ENCODE data around the gene EDC3. TPM values are rescaled to one million over a fixed set of nuclear protein-coding genes. Genes with fewer than 3 reads are reported as not detected.

EDC3 gene
- polyA plus RNA-seq, 2 of the 4 experiments (the other 2 are of a cell fraction): 23.2 to 24.1 TPM

- no peak for TF ChIP-seq PBX3 (IDR thresholded peaks at IDR 0.05)
- TF ChIP-seq FOSB (CRISPR knock-in tag; IDR thresholded peaks at IDR 0.05): no peak
- no peak for TF ChIP-seq CHD4 (IDR thresholded peaks at IDR 0.05; ENCODE audit: borderline replicate concordance)
- TF ChIP-seq NR3C1 (IDR thresholded peaks at IDR 0.05): no peak
Observed at GRCh38 chr15:74627766-74628165, 68.1 kb downstream of the EDC3 start (continued).

- TF ChIP-seq MAFK (IDR thresholded peaks at IDR 0.05; ENCODE audit: partially characterized antibody) (no peak), SREBF2 (IDR thresholded peaks at IDR 0.05) (no peak), FOSB (CRISPR knock-in tag; IDR thresholded peaks at IDR 0.05) (no peak), HES2 (IDR thresholded peaks at IDR 0.05) (no peak), ZFP36 (IDR thresholded peaks at IDR 0.05; ENCODE audit: borderline replicate concordance, partially characterized antibody) (no peak), ZNF302 (CRISPR knock-in tag; IDR thresholded peaks at IDR 0.05) (no peak), ATOH8 (CRISPR knock-in tag; IDR thresholded peaks at IDR 0.05; ENCODE audit: low read depth) (no peak), JUN (IDR thresholded peaks at IDR 0.05) (no peak)
- FAIRE-seq (no peak), DNase-seq (ENCODE audit: low read depth in 1 of 2, low spot score in 1 of 2) (no peak), ATAC-seq (no peak)
- Histone ChIP-seq H3K4me3 (no peak overlapping the region), H3K4me1 (no peaks in the 10 kb centered on the region), H3K9me3 (no peaks in the 10 kb centered on the region), H3K4me2 (no peak overlapping the region), H3K27ac (no peak overlapping the region)
- CTCF ChIA-PET: interaction anchor here (0.6 to 23.2 kb wide), 5 partner anchors 6 to 235 kb away, joined by 3 to 701 read pairs (median 218); partner anchors contain the start of gene CLK3
- POLR2A ChIA-PET: no interaction called here
- WGBS (ENCODE audit: missing lambda C conversion rate): 89% methylated on average over 10 of the region's 10 CpGs
Observed at GRCh38 chr15:74626752-74627692, 68.8 kb downstream of the EDC3 start.

- ChIA-PET CTCF (interaction anchor here (0.6 to 23.2 kb wide), 6 partner anchors 6 to 250 kb away, joined by 3 to 701 read pairs (median 112); partner anchors contain the start of gene CLK3), POLR2A (no interaction called here)
- Histone ChIP-seq H3K4me1 (no peaks in the 10 kb centered on the region), H3K27ac (no peak overlapping the region), H3K9me3 (no peaks in the 10 kb centered on the region), H3K4me2 (no peak overlapping the region), H3K4me3 (no peak overlapping the region)
- DNase-seq (ENCODE audit: low read depth in 1 of 2, low spot score in 1 of 2): no peak
- no peak for FAIRE-seq
- ATAC-seq: no peak
- TF ChIP-seq TP53 (CRISPR knock-in tag; IDR thresholded peaks at IDR 0.05) (no peak), RFX5 (IDR thresholded peaks at IDR 0.05) (no peak), FOSB (CRISPR knock-in tag; IDR thresholded peaks at IDR 0.05) (no peak), PBX3 (IDR thresholded peaks at IDR 0.05) (no peak), CBX2 (IDR thresholded peaks at IDR 0.05; ENCODE audit: borderline replicate concordance, low read depth) (no peak), MYC (IDR thresholded peaks at IDR 0.05; ENCODE audit: borderline replicate concordance, low read length) (no peak), POLR2AphosphoS2 (conservative IDR thresholded peaks at IDR 0.05; ENCODE audit: low read length) (no peak), HOXA7 (CRISPR knock-in tag; IDR thresholded peaks at IDR 0.05) (no peak), MAX (IDR thresholded peaks at IDR 0.05) (no peak)
- WGBS (ENCODE audit: missing lambda C conversion rate): 100% methylated on average over 1 of the region's 7 CpGs
Observed at GRCh38 chr15:74626336-74626735, 69.5 kb downstream of the EDC3 start.

Measured in A549 (cell line).